ENCODE data around the gene DLGAP1.
"Not testable (repeated sequence)": the region's sequence is repeated elsewhere in the genome, so short reads cannot be mapped to it uniquely, and the experiment has no call there.

DNA sequence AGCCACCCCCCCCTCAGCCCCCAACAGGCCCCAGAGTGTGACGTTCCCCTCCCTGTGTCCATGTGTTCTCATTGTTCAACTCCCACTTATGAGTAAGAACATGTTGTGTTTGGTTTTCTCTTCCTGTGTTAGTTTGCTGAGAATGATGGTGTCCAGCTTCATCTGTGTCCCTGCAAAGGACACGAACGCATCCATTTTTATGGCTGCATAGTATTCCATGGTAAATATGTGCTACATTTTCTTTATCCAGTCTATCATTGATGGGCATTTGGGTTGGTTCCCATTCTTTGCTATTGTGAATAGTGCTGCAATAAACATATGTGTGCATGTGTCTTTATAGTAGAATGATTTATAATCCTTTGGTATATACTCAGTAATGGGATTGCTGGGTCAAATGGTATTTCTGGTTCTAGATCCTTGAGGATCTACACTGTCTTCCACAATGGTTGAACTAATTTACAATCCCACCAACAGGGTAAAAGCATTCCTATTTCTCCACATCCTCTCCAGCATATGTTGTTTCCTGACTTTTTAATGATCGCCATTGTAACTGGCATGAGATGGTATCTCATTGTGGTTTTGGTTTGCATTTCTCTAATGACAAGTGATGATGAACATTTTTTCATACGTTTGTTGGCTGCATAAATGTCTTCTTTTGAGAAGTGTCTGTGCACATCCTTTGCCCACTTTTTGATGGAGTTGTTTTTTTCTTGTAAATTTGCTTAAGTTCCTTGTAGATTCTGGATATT lies 760.9 kb downstream of the DLGAP1 start:
- TF ChIP-seq, protein P1, sequence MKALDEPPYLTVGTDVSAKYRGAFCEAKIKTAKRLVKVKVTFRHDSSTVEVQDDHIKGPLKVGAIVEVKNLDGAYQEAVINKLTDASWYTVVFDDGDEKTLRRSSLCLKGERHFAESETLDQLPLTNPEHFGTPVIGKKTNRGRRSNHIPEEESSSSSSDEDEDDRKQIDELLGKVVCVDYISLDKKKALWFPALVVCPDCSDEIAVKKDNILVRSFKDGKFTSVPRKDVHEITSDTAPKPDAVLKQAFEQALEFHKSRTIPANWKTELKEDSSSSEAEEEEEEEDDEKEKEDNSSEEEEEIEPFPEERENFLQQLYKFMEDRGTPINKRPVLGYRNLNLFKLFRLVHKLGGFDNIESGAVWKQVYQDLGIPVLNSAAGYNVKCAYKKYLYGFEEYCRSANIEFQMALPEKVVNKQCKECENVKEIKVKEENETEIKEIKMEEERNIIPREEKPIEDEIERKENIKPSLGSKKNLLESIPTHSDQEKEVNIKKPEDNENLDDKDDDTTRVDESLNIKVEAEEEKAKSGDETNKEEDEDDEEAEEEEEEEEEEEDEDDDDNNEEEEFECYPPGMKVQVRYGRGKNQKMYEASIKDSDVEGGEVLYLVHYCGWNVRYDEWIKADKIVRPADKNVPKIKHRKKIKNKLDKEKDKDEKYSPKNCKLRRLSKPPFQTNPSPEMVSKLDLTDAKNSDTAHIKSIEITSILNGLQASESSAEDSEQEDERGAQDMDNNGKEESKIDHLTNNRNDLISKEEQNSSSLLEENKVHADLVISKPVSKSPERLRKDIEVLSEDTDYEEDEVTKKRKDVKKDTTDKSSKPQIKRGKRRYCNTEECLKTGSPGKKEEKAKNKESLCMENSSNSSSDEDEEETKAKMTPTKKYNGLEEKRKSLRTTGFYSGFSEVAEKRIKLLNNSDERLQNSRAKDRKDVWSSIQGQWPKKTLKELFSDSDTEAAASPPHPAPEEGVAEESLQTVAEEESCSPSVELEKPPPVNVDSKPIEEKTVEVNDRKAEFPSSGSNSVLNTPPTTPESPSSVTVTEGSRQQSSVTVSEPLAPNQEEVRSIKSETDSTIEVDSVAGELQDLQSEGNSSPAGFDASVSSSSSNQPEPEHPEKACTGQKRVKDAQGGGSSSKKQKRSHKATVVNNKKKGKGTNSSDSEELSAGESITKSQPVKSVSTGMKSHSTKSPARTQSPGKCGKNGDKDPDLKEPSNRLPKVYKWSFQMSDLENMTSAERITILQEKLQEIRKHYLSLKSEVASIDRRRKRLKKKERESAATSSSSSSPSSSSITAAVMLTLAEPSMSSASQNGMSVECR (CRISPR knock-in tag; IDR thresholded peaks at IDR 0.05; ENCODE audit: borderline replicate concordance), result not testable (repeated sequence)
- TF ChIP-seq NR2C2 (CRISPR knock-in tag; IDR thresholded peaks at IDR 0.05); ESRRA (CRISPR knock-in tag; IDR thresholded peaks at IDR 0.05; ENCODE audit: borderline replicate concordance); SP1 (CRISPR knock-in tag; conservative IDR thresholded peaks at IDR 0.05); CBFB (CRISPR knock-in tag; IDR thresholded peaks at IDR 0.05; ENCODE audit: low read depth); IRF2 (CRISPR knock-in tag; IDR thresholded peaks at IDR 0.05; ENCODE audit: borderline replicate concordance, low read depth); CREM (CRISPR knock-in tag; IDR thresholded peaks at IDR 0.05); ATF1 (CRISPR knock-in tag; IDR thresholded peaks at IDR 0.05); FOXP1 (CRISPR knock-in tag; IDR thresholded peaks at IDR 0.05; ENCODE audit: borderline replicate concordance); NR1H2 (CRISPR knock-in tag; IDR thresholded peaks at IDR 0.05): not testable (repeated sequence)
- TF ChIP-seq, protein P2, sequence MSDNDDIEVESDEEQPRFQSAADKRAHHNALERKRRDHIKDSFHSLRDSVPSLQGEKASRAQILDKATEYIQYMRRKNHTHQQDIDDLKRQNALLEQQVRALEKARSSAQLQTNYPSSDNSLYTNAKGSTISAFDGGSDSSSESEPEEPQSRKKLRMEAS (CRISPR knock-in tag; IDR thresholded peaks at IDR 0.05), result not testable (repeated sequence)
- TF ChIP-seq, protein P3, sequence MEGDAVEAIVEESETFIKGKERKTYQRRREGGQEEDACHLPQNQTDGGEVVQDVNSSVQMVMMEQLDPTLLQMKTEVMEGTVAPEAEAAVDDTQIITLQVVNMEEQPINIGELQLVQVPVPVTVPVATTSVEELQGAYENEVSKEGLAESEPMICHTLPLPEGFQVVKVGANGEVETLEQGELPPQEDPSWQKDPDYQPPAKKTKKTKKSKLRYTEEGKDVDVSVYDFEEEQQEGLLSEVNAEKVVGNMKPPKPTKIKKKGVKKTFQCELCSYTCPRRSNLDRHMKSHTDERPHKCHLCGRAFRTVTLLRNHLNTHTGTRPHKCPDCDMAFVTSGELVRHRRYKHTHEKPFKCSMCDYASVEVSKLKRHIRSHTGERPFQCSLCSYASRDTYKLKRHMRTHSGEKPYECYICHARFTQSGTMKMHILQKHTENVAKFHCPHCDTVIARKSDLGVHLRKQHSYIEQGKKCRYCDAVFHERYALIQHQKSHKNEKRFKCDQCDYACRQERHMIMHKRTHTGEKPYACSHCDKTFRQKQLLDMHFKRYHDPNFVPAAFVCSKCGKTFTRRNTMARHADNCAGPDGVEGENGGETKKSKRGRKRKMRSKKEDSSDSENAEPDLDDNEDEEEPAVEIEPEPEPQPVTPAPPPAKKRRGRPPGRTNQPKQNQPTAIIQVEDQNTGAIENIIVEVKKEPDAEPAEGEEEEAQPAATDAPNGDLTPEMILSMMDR (IDR thresholded peaks at IDR 0.05), result not testable (repeated sequence)
- TF ChIP-seq, protein P4, sequence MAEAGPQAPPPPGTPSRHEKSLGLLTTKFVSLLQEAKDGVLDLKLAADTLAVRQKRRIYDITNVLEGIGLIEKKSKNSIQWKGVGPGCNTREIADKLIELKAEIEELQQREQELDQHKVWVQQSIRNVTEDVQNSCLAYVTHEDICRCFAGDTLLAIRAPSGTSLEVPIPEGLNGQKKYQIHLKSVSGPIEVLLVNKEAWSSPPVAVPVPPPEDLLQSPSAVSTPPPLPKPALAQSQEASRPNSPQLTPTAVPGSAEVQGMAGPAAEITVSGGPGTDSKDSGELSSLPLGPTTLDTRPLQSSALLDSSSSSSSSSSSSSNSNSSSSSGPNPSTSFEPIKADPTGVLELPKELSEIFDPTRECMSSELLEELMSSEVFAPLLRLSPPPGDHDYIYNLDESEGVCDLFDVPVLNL (CRISPR knock-in tag; IDR thresholded peaks at IDR 0.05; ENCODE audit: borderline replicate concordance, low read depth), result not testable (repeated sequence)
- TF ChIP-seq, protein P5, sequence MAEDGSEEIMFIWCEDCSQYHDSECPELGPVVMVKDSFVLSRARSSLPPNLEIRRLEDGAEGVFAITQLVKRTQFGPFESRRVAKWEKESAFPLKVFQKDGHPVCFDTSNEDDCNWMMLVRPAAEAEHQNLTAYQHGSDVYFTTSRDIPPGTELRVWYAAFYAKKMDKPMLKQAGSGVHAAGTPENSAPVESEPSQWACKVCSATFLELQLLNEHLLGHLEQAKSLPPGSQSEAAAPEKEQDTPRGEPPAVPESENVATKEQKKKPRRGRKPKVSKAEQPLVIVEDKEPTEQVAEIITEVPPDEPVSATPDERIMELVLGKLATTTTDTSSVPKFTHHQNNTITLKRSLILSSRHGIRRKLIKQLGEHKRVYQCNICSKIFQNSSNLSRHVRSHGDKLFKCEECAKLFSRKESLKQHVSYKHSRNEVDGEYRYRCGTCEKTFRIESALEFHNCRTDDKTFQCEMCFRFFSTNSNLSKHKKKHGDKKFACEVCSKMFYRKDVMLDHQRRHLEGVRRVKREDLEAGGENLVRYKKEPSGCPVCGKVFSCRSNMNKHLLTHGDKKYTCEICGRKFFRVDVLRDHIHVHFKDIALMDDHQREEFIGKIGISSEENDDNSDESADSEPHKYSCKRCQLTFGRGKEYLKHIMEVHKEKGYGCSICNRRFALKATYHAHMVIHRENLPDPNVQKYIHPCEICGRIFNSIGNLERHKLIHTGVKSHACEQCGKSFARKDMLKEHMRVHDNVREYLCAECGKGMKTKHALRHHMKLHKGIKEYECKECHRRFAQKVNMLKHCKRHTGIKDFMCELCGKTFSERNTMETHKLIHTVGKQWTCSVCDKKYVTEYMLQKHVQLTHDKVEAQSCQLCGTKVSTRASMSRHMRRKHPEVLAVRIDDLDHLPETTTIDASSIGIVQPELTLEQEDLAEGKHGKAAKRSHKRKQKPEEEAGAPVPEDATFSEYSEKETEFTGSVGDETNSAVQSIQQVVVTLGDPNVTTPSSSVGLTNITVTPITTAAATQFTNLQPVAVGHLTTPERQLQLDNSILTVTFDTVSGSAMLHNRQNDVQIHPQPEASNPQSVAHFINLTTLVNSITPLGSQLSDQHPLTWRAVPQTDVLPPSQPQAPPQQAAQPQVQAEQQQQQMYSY (CRISPR knock-in tag; IDR thresholded peaks at IDR 0.05), result not testable (repeated sequence)

Measured in WTC11 (cell line).